H1 (cell line): ENCODE data around the gene SOST.

ENCODE experiments used
- EZH2 ChIP-seq: fragments of 200-600 bp; sonication (generic); IDR thresholded peaks from 2 replicates; pipeline ENCODE4 v1.7.1; 2012; ENCODE audit warnings: low read depth, mild to moderate bottlenecking, moderate library complexity, low read length, inconsistent platforms; ENCODE audit not compliant: severe bottlenecking
- POLR2AphosphoS5 ChIP-seq: IDR thresholded peaks from 2 replicates; pipeline ENCODE4 v1.6.1; 2011; ENCODE audit warnings: low read depth, low read length
- TF ChIP-seq, protein P1 (sequence below), 3 experiments: IDR thresholded peaks; 1 replicate in 2 of 3; 2 replicates in 1 of 3; pipeline versions ENCODE4 v1.5.1 to v1.6.1; 2011; ENCODE audit warnings: low read length in 3 of 3, mild to moderate bottlenecking in 3 of 3, inconsistent platforms in 2 of 3, low read depth in 1 of 3, moderate library complexity in 1 of 3; ENCODE audit not compliant: insufficient read depth in 1 of 3; ENCODE audit errors: control extremely low read depth in 1 of 3

DNA sequence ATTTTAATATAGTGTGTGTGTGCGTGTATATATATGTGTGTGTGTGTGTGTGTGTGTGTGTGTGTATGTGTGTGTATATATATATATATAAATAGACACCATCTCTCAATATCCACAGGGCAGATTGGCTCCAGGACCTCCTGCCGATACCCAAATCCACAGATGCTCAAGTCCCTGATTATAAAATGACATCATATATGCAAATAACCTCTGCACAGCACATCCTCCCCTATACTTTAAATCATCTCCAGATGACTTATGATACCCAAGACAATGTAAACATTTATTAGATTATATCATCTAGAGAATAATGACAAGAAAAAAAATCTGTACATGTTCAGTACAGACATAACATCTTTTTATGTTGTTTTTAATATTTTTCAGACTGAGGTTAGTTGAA lies 12.4 kb upstream of the SOST start:
- TF ChIP-seq, protein P1, sequence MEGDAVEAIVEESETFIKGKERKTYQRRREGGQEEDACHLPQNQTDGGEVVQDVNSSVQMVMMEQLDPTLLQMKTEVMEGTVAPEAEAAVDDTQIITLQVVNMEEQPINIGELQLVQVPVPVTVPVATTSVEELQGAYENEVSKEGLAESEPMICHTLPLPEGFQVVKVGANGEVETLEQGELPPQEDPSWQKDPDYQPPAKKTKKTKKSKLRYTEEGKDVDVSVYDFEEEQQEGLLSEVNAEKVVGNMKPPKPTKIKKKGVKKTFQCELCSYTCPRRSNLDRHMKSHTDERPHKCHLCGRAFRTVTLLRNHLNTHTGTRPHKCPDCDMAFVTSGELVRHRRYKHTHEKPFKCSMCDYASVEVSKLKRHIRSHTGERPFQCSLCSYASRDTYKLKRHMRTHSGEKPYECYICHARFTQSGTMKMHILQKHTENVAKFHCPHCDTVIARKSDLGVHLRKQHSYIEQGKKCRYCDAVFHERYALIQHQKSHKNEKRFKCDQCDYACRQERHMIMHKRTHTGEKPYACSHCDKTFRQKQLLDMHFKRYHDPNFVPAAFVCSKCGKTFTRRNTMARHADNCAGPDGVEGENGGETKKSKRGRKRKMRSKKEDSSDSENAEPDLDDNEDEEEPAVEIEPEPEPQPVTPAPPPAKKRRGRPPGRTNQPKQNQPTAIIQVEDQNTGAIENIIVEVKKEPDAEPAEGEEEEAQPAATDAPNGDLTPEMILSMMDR (IDR thresholded peaks at IDR 0.05; ENCODE audit: control extremely low read depth in 1 of 3, insufficient read depth in 1 of 3, low read depth in 1 of 3, low read length in 3 of 3), result no peak
- TF ChIP-seq EZH2 (no peak), POLR2AphosphoS5 (no peak)
